Skeletal muscle tissue (tissue), 4 donors: ENCODE results near the gene RPL15. TPM values are rescaled to one million over a fixed set of nuclear protein-coding genes. Genes with fewer than 3 reads are reported as not detected.

Source experiments
- H3K27ac ChIP-seq: one replicate; pipeline ENCODE4 v1.7.0; 2013; ENCODE audit warnings: mild to moderate bottlenecking, low read depth, low read length, inconsistent platforms
- H3K27me3 ChIP-seq, 3 donors: one replicate each; pipeline ENCODE4 v1.7.0; 2013; ENCODE audit warnings: low read length in 3 of 3; ENCODE audit not compliant: control insufficient read depth in 3 of 3, insufficient read depth in 3 of 3
- H3K36me3 ChIP-seq, 3 donors: one replicate each; pipeline ENCODE4 v1.7.0; 2013; ENCODE audit warnings: low read length in 3 of 3; ENCODE audit not compliant: control insufficient read depth in 3 of 3, insufficient read depth in 3 of 3
- H3K4me1 ChIP-seq, 3 donors: one replicate each; pipeline ENCODE4 v1.7.0; 2013; ENCODE audit warnings: low read length in 3 of 3, mild to moderate bottlenecking in 3 of 3; ENCODE audit not compliant: control insufficient read depth in 3 of 3, insufficient read depth in 3 of 3
- H3K4me3 ChIP-seq, 3 donors: one replicate each; pipeline ENCODE4 v1.7.0; 2013; ENCODE audit warnings: low read length in 3 of 3
- H3K9ac ChIP-seq, 3 donors: one replicate each; pipeline ENCODE4 v1.7.0; 2013; ENCODE audit warnings: low read length in 3 of 3, mild to moderate bottlenecking in 3 of 3, moderate library complexity in 2 of 3, low read depth in 1 of 3
- H3K9me3 ChIP-seq, 3 donors: one replicate each; pipeline ENCODE4 v1.7.0; 2013; ENCODE audit warnings: low read length in 3 of 3; ENCODE audit not compliant: control insufficient read depth in 3 of 3
- total RNA-seq: library from RNA; depleted of rRNA; stranded (reverse); fragments of >200 nt; gene quantifications from one replicate; pipeline ENCODE4 v1.2.3, GENCODE V29; 2014
- donor health status: Osteomylitis.

The RPL15 gene
- total RNA-seq, 1 donor from 2014 or later, result 3,028 TPM

GRCh38 chr3:23952646-23953045 is 35.7 kb downstream of the RPL15 start:
- no peak overlapping the region for H3K27ac ChIP-seq
- peaks cover 11 to 15% (median 14%) of the 10 kb centered on the region in 3 donors for H3K36me3 ChIP-seq
- peaks cover 52 to 59% (median 58%) of the 10 kb centered on the region in 3 donors for H3K4me1 ChIP-seq

GRCh38 chr3:23953523-23953922 is 36.6 kb downstream of the RPL15 start:
- H3K27ac ChIP-seq, result no peak overlapping the region
- H3K9me3 ChIP-seq, result no peaks in the 10 kb centered on the region
- H3K27me3 ChIP-seq, result no peaks in the 10 kb centered on the region
- H3K36me3 ChIP-seq, result peaks cover 15 to 19% (median 18%) of the 10 kb centered on the region in 3 donors
- H3K9ac ChIP-seq, result no peak overlapping the region
- peaks cover 44 to 54% (median 52%) of the 10 kb centered on the region in 3 donors for H3K4me1 ChIP-seq
- no peak overlapping the region for H3K4me3 ChIP-seq

More at GRCh38 chr3:23952646-23953045, 35.7 kb downstream of the RPL15 start:
- Histone ChIP-seq H3K9ac (no peak overlapping the region), H3K9me3 (no peaks in the 10 kb centered on the region), H3K4me3 (no peak overlapping the region), H3K27me3 (no peaks in the 10 kb centered on the region)

- Histone ChIP-seq H3K36me3 (peaks cover 15 to 21% (median 19%) of the 10 kb centered on the region in 3 donors), H3K27me3 (no peaks in the 10 kb centered on the region), H3K4me3 (no peak overlapping the region), H3K4me1 (peaks cover 39 to 50% (median 47%) of the 10 kb centered on the region in 3 donors), H3K9me3 (no peaks in the 10 kb centered on the region), H3K27ac (no peak overlapping the region), H3K9ac (no peak overlapping the region)
Observed at GRCh38 chr3:23954144-23954543, 37.2 kb downstream of the RPL15 start.

GRCh38 chr3:23956701-23957100 is 39.8 kb downstream of the RPL15 start:
- no peak overlapping the region for H3K4me3 ChIP-seq
- H3K27ac ChIP-seq, result no peak overlapping the region
- H3K9me3 ChIP-seq, result no peaks in the 10 kb centered on the region
- no peaks in the 10 kb centered on the region for H3K27me3 ChIP-seq
- peaks cover 27 to 35% (median 32%) of the 10 kb centered on the region in 3 donors for H3K36me3 ChIP-seq
- no peak overlapping the region for H3K9ac ChIP-seq
- peaks cover 20 to 30% (median 28%) of the 10 kb centered on the region in 3 donors for H3K4me1 ChIP-seq

- Histone ChIP-seq H3K4me1 (peaks cover 8 to 21% (median 10%) of the 10 kb centered on the region in 3 donors), H3K27me3 (no peaks in the 10 kb centered on the region), H3K4me3 (no peak overlapping the region), H3K36me3 (peaks cover 35 to 44% (median 40%) of the 10 kb centered on the region in 3 donors), H3K27ac (no peak overlapping the region), H3K9ac (no peak overlapping the region), H3K9me3 (no peaks in the 10 kb centered on the region)
Observed at GRCh38 chr3:23959135-23959900, 42.4 kb downstream of the RPL15 start.

- no peaks in the 10 kb centered on the region for H3K27me3 ChIP-seq
- H3K4me1 ChIP-seq, result peaks cover 5 to 19% (median 7%) of the 10 kb centered on the region in 3 donors
- H3K36me3 ChIP-seq, result peaks cover 34 to 45% (median 37%) of the 10 kb centered on the region in 3 donors
- H3K9ac ChIP-seq, result no peak overlapping the region
- no peak overlapping the region for H3K4me3 ChIP-seq
- H3K9me3 ChIP-seq, result no peaks in the 10 kb centered on the region
- H3K27ac ChIP-seq, result no peak overlapping the region
Observed at GRCh38 chr3:23960649-23961048, 43.7 kb downstream of the RPL15 start.

- Histone ChIP-seq H3K27me3 (no peaks in the 10 kb centered on the region), H3K36me3 (peaks cover 36 to 45% (median 37%) of the 10 kb centered on the region in 3 donors), H3K27ac (no peak overlapping the region), H3K4me1 (peaks cover 5 to 23% (median 10%) of the 10 kb centered on the region in 3 donors), H3K9me3 (no peaks in the 10 kb centered on the region), H3K4me3 (no peak overlapping the region), H3K9ac (no peak overlapping the region)
Observed at GRCh38 chr3:23961066-23961465, 44.1 kb downstream of the RPL15 start.

- H3K4me1 ChIP-seq, result peaks cover 5 to 31% (median 14%) of the 10 kb centered on the region in 3 donors
- no peak overlapping the region for H3K9ac ChIP-seq
- peaks cover 33 to 46% (median 38%) of the 10 kb centered on the region in 3 donors for H3K36me3 ChIP-seq
- no peaks in the 10 kb centered on the region for H3K9me3 ChIP-seq
- no peak overlapping the region for H3K4me3 ChIP-seq
- H3K27ac ChIP-seq, result no peak overlapping the region
- no peaks in the 10 kb centered on the region for H3K27me3 ChIP-seq
Observed at GRCh38 chr3:23961913-23962312, 45.0 kb downstream of the RPL15 start.

GRCh38 chr3:23964537-23965235 is 47.8 kb downstream of the RPL15 start:
- Histone ChIP-seq H3K4me3 (no peak overlapping the region), H3K27ac (no peak overlapping the region), H3K4me1 (peaks cover 5 to 35% (median 10%) of the 10 kb centered on the region in 3 donors), H3K9ac (no peak overlapping the region), H3K36me3 (peaks cover 35 to 51% (median 44%) of the 10 kb centered on the region in 3 donors), H3K9me3 (no peaks in the 10 kb centered on the region), H3K27me3 (no peaks in the 10 kb centered on the region)

- Histone ChIP-seq H3K27ac (no peak overlapping the region), H3K27me3 (no peaks in the 10 kb centered on the region), H3K4me3 (no peak overlapping the region), H3K4me1 (peaks cover 5 to 35% (median 10%) of the 10 kb centered on the region in 3 donors), H3K36me3 (peaks cover 28 to 47% (median 39%) of the 10 kb centered on the region in 3 donors), H3K9ac (no peak overlapping the region), H3K9me3 (no peaks in the 10 kb centered on the region)
Observed at GRCh38 chr3:23966328-23966727, 49.4 kb downstream of the RPL15 start.
